ENCODE results near the gene NUDT1.

NUDT1 gene

DNA sequence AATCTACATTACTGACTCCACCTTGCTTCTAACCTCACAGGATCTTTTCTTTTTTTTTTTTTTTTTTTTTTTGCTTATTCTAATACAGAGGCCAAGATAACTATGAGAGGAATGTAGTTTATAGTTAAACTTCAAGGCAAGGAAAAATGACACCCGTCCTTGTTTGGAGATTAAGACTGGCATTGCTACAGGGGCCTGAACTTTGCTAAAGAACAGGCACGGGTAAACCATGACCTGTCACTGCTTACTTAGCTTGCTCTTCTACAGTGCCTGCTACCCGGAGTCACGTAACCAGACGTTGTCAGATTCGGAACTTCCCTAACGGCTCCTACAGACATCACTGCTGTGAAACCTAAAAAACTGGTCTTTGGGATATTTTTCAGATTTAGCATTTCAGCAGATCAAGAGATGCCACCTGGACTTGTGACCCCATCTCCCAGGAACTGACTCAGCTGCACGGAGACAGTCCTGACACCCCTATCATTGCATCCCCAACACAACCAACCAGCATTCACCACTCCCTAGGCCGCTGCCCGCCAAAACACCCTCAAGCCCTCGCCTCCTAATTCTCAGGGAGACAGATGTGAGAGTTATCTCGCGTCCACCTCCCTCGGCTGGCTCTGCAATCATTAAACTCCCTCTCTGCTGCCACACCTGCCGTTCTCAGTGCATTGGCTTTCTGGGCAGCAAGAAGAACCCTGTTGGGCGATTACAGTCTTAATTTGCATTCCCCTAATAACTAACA is 36.8 kb upstream of the NUDT1 start:
- no peak for DNase-seq

DNA sequence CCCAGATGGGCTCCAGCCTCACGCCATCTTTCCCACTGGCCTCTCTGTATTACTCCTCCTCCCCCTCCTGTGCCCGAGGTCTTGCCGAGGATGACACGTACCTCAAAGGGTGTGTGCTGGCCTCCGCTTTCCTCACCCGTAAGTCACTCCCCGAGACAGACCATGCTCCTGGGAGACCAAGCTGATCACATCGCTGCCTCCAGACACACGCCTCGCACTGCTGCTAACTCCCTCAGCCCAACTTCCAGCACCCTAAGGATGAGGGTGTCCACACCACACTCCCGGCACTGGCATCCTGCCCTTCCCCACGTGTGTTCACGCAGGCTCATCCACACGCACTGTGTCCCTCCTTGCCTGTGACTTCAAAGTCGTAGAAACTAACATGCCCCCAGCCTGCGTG is 33.3 kb upstream of the NUDT1 start:
- no peak for DNase-seq

DNA sequence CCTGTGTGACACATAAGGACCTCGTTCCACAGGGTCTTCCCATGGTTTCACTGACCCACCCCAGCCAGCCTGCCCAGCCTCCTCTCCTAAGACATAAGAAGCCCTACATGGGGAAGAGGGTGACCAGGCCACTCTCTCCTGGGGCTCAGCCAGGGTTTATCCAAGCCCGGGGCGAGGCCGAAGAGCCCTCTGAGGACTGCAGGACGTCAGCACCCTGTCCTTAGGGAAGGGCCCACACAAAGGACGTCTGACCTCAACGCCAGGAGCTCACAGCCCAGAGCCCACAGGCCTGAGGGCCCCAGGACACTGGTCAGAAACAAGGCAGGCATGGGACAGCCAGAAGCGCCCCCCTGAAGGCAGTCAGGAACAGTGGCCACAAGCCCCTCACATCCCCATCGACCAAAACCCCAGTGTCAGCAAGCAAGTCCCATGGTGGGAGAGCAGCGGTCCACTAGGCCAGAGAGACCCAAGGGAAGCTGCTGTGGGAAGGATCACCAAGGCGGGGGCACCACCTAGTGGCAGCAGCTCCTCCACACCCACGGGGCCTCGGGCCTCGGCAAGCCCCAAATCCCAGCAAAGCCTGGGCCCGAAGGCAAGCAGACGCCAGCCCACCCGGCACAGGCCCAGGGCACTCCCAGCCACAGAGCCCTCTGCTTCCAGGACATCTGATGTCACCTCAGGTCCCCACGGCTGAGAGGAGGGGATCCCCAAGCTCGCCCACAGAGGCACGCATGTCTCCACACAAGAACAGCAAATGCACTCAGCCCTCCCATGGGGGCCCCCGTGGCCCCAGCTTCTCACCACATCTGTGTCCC is 32.7 kb upstream of the NUDT1 start:
- DNase-seq: peak; percentile 44

DNA sequence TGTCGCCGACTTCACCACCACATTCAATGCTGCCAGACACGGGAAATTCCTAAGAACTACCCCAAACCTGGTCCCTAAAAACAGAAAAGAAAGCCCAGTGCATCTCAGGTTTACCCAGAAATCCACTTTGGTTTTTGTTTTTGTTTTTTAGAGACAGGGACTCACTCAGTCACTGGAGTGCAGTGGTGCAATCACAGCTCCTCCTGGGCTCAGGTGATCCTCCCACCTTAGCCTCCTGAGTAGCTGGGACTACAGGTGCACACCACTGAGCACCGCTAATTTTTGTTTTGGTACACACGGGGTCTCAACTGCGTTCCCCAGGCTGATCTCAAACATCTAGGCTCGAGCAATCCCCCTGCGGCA is 32.1 kb upstream of the NUDT1 start:
- DNase-seq: no peak

DNA sequence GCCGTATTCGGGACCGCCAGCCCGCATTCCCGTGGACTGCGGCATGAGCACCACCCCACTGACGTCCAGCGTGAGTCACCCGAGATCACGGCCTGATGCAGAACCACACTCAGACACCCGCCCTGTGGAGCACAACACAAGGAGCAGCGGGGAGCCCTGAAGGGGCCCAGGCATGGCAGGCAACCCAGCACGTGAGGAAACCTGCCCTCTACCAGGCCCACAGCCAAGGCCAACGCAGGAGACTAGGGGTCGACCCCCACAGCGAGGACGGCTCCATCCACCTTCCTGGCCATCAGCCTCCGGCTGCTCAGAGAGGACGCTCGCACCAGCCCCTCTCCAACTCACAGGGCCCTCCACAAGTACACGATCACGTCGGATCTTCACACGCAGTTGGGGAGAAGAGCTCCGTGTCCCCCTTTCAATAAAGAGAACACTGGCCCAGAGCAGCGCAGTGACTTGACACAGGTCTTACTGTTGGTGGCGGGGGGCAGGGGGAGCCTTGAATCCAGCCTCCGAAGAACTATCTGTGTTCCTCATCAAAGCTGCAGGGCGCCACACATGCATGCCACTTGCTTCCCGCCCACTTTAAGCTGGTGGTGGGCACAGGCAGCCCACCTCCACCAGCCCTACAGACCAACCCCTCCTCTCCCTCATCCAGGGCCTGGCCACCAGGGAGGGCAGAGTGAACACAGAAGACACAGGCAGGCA is 31.3 kb upstream of the NUDT1 start:
- DNase-seq: no peak

DNA sequence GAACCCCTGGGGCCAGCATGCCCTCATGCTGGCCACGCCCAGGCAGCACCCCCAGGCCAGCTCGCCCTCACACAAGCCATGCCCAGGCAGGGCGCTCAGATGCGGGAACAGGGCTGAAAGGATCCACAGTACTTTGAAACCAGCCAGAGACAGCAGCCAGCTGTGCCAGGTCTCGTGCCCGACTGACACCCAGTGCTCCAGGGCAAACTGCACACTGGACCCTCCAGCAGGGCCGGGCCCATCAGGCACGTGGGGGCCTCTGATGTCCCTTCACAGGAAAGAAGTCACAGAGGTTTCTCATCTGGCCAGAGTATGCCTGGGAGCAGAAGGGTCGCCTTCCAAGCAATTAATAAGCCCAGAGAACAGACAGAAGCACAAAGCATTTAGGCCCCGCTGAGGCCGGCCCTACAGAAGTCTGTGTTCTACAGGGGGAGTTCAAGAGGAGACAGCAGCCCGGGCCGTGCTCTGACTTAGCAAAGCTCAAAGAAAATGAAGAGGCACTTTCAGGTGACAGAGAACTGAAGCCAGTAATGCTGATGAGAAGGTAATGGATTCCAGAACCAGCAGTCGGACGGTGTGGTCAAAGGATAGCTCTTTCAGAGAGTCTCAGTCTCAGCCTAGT is 30.7 kb upstream of the NUDT1 start:
- DNase-seq: no peak

DNA sequence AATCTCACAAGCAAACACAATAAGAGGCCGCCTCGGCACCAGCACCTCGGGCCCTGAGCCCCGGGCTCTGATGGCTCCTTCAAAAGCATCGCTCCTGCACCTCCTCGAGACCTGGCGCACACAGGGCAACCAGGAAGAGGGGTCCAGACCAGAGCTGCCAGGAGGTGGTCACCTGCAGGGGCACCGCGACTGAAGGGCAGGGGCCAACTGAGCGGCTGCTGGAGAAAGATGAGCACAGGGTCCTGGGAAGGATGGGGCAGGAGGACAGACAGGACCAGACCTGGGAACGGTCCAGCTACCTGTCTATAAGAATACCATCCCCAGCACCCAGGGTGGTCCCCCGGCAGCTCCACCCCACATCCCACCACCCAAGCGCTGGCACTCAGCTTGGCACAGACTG is 30.1 kb upstream of the NUDT1 start:
- DNase-seq: no peak

DNA sequence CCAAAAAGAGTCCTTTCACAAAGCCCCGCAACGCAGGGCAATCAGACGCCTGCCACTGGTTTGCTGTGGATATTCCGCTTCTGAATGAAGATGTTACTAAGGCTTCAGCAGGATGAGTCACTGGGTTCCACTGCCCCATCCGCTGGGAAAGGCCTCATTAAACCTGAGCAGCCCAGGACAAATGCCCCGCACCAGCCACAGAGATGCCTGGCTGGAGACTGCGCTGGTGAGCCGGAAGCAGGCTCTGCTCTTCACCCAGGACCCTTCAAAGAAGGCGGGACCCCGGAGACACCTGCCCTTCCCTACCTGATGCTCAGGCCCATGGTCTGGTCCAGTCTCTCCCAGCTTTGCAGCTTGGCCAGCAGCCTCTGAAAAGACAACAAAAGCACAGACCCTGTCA is 29.1 kb upstream of the NUDT1 start:
- no peak for DNase-seq

DNA sequence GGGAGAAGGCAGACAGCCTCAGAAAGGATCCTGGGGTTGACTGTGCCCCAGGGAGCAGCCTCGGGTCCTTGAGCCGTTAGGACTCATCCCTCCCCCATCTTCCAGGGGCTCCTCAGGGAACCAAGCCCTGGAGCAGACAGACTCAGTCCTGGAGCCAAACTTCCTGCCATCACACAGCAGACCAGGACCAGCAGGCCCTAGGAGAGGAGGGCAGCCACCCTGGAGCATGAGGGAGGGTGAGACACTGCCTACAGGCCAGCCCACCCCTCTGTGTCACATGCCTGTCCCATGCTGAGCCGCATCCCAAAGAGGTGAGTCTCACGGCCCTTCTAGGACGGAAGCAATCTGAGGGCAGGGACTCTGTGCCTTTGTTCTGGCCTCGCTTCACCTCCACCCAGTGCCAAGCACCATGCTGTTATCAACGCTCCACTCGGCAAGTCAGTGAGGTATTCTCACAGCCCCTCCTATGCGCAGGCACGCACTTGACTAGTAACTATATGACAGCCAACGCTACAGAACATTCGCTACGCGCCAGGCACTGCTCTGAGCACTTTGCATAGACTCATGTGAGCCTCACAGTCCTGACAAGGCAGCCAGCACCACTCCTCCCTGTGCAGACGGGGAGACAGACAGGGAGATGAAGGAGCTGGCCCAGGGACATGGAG is 28.3 kb upstream of the NUDT1 start:
- DNase-seq: no peak

DNA sequence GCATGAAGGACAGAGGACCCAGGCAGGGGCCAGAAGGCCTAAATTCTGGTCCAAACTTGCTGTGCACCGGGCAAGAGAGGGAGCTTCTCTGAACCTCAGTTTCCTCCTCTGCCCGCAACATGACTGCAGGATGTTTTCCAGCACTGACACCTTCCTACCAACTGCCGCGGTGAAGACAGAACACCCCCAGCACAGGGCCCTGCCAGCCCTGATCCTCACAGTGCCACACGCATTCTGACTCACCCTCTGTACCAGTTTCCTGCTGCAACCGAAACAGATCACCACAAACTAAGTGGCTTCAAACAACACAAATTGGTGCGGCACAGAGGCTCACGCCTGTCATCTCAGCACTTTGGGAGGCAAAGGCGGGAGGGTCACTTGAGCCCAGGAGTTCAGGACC is 27.4 kb upstream of the NUDT1 start:
- DNase-seq: no peak

DNA sequence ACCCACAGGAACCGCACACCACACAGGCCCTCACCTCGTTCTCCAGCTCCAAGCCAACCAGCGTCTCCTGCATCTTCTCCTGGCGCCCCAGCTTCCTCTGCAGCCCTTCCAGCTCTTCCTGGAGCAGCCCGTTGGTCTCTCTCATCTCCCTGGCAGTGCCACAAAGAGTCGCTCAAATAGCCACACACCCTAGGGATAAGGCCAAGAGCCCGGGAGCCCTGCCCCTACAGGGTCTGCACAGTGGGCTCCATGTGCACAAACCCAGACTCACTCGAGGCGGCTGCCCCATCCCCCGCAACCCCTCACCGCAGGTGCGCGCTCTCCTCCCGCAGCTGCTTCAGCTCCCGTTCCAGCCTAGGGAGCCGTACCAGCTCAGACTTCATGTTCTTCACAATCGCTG is 26.2 kb upstream of the NUDT1 start:
- no peak for DNase-seq

DNA sequence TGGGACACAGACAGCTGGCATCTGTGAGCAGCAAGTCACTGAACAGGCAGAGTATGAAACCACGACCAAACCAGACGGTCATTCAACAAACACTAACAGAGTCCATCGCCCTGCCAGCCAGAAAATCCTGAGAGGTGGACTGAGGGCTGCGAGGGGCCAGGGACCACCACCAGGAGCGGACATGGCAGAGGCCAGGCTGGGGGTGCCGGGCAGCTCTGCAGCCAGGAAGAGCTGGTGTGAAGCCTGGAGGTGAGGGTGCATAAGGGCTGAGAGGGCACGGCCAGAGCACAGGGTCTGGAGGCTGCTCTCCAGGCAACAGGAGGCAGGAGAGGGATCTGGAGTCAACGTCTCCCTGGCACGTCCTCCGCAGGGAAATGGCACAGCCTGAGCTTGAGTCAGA is 24.8 kb upstream of the NUDT1 start:
- DNase-seq: no peak

DNA sequence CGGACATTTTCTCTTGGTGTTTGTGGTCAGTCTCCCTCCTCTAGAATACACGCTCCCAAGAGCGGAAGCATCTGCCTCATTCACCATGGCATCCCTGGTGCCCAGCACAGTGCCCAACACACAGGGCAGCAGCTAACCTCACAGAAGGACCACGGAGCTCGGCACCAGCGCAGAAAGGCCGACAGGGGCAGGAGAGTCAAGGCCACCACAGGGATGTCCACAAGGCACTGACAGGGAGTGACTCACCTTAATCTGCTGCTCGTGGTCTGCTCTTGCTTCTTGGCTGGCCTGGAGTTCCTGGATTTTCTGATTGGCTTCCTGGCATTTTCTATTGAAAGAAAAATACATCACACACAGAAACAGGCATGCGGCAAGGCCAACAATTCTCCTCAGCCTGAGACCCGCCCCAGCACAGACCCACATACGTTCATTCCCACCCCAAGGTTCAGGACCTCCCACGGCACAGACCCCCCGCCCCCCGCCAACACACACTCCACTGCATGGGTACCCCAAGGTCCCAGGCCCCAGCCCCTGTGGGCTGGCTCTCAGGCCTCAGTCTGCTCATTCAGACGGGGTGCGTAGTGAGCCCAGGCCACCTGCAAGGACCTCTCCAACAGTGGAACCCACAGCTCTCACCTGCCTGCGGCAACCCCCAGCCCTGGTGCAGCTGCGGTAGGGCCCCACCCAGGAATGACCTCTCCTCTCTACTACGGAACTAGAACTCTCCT is 24.1 kb upstream of the NUDT1 start:
- DNase-seq: no peak

DNA sequence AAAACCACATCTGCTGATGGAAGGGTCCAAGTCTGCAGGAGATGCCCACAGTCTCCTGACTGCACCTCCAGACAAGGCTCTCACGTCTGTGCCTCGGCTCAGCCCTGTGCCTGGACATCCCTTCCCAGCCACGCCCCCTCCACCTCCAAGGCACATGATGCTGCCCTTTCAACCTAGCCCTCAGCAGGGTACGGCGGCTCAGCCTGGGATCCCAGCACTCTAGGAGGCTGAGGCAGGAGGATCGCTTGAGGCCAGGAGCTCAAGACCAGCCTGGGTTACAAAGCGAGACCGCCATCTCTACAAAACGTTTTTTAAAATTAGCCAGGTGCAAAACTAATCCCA is 23.6 kb upstream of the NUDT1 start:
- DNase-seq: no peak

DNA sequence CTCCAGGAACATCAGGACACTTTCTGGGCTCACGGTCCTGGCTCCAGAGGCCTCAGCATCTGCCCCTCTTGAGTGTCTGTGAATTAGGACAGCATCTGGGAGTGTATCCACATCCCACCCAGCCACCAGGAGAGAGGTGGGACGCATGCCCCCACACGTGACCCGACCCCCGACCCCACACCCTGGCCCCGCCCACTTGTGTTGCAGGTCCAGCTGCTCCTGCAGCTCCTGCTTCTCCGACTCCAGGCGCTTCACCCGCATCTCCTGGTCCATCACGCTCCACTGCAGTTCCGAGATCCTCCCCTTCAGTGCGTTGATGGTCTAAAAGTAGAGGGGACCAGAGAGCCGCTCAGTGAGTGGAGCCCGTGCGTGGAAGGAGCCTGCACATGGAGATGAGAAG is 22.9 kb upstream of the NUDT1 start:
- no peak for DNase-seq

DNA sequence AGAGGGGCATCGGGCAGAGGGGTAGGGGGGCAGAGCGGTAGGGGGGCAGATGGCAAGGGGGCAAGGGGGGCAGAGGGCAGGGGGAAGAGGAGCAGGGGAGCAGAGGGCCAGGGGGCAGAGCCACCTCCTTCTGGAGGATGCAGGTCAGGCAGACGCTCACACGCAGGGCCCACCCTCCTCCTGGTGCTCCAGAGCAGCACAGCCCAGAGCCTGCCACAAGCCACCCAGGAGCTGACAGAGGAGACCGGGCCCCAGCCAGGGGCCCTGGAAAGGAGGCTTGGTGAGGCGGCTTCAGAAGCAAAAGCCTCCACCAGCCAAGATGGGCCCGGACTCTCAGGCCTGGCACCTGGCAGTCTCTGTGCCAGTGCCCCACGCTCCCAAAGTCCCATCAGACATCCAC is 22.4 kb upstream of the NUDT1 start:
- DNase-seq: no peak

DNA sequence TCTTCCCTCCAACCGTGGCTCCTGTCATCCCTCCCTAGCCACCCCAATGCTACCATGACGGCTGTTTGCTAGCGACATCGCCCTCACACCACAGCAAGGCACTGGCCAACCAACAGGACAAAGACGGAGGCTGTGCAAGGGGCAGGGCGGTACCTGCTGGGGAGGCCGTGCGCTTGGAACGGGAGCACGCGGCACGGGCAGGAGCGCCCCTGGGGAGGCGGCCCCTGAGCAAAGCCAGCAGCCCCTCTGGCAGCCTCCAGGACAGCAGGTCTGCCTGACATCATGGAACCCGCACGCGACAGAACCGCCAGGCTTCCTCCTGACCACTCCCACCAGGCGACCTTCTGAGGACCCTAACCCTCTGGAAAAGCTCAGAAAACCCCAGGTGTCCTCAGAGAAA is 22.0 kb upstream of the NUDT1 start:
- DNase-seq: no peak

DNA sequence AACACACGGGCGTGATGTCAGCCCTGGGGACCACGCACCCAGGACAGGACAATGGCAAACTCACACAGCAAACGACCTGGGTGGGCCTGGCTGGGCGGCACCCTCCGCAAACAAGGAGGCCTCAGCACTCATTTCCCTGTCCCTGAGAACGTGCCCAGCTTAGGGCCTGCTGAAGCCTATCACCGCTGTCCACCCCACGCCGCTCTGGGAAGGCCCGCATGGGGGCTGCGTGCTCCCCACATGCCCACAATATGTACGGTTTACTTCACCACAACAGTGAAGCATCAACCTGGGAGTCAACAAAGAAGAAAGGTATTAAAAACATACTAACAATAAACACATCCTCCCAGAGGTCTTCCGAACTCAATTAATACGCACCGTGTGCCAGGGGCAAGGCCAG is 21.5 kb upstream of the NUDT1 start:
- DNase-seq: no peak

DNA sequence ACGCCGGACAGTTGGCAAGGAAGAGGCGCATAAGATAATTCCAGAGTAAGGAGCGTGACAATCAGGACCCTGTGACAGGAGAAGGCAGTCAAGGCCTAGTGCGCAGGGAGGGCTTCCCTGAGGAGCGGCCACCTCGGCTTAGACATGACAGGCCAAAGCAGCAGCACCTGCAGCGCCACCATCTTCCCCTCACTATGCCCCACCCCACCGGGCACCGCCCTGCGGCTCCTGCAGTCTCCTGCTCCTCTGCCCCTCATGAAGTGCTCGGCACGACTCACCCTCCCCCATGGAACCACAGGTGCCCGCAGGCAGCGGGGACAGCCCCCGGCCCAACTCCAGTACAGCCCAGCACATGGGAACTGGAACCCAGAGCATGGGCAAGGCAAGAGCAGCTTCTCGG is 21.1 kb upstream of the NUDT1 start:
- no peak for DNase-seq

DNA sequence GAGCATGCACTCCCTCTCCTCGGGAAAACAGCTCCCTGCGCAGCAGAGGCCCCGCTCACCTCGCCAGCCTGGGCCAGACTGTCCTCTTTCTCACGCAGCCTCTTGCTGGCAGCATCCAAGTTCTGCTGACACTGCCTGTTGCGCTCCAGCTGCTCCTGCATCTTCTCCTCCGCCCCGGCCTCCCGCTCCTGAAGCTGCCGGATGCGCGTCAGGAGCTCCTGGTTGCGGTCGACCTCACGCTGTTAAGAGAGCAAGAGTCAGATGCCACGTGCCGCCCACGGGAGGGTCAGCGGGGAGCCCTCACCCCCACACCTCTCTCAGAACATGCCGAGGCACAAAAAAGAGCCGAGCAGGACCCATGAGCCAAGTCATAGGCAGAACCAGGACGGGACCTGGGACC is 19.5 kb upstream of the NUDT1 start:
- DNase-seq: no peak

DNA sequence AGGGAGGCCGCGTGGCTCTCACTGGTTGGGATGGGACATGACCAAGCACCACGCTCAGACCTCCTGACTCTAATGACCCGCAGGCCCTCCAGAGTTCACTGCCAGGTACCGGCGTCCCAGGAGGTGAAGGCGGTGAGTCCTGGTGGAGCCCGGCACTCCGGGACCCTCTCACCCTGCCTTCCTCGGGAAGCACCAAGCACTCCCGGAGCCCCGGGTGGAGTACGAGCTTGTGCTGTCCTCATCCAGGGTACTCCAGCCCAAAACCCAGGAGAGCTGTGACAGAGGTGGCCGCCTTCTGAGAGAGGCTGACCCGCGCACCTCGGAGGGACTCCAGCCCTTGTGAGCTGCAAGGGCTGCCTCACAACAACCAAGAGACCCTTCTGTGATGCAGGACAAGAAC is 18.7 kb upstream of the NUDT1 start:
- DNase-seq: no peak

DNA sequence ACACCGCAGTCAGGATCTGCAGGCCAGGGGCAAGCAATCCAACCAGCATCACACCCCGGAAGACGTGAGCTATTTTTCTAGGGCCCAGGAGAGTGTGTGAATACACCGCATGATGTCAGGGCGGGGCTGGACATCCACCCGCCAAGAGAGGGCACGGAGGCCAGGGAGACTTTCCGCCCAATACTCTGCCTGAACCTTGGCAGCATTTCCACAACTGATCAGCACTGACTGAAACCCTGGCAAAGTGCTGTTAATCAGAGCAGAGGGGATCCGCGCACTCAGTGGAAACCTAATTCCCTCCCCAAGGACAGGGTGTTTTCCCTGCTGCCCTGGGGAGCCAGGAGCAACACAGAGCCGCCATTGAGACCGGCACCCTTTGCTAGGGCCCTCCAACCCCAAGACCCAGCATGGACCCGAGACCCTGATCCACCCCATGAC is 17.5 kb upstream of the NUDT1 start:
- DNase-seq: no peak

DNA sequence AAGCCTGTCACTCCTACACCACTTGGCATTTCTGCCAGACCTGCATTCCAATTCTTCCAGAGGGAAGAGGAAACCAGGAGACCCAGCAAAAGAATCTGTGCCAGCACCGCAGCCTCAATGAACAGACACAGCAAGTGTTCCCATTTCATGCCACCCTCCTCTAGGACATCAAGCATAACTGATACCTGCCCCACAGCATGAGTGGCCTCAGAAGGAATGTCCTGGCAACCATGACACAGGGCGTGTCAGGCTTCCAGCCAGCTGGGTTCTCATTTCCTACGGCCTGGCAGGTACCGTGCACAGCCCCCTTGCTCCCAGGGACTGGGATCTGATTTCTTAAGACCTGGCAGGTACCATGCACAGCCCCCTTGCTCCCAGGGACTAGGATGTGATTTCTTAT is 17.1 kb upstream of the NUDT1 start:
- DNase-seq: no peak
